ENCODE data around the gene IFIT1B. TPM values are rescaled to one million over a fixed set of nuclear protein-coding genes. Genes with fewer than 3 reads are reported as not detected.

Gene IFIT1B
- total RNA-seq, 3 donors from 2014 or later (not counting 1 experiment from before 2014, with no cell fraction given): not detected

DNA sequence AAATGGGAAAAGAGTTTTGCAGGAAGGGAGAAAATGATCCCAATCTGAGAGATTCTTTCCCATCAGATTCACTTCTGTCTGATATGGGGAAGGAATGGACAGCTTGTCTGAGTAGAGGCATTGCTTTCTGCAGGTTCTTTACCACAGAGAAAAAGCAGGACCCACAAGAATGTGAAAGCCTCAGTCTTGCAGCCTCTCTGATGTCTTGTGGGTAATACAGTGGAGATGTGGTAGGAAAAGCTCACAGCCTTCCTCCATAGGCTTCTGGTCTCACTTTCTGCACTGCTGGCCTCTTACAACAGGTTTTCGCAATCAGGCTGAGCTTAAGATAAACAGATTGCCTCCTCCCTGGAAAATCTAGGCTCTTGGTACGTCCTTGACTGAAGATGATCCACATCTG lies 15.1 kb downstream of the IFIT1B start:
- Mint-ChIP-seq H3K9me3 (no peaks in the 10 kb centered on the region), H3K27ac (peak overlapping the region; percentile 89 to 93), H3K4me1 (peaks cover 21 to 22% of the 10 kb centered on the region in 2 donors), H3K4me3 (peak overlapping the region; percentile 96), H3K36me3 (no peaks in the 10 kb centered on the region), H3K27me3 (ENCODE audit: low read depth in 2 of 2) (no peaks in the 10 kb centered on the region)
- Histone ChIP-seq H3K27ac (ENCODE audit: low read length) (peak overlapping the region; percentile 73), H3K36me3 (ENCODE audit: control insufficient read depth, insufficient read depth, low read length) (no peaks in the 10 kb centered on the region), H3K4me1 (ENCODE audit: control insufficient read depth, insufficient read depth, low read length) (peaks cover 8% of the 10 kb centered on the region), H3K27me3 (ENCODE audit: control insufficient read depth, insufficient read depth, low read length) (no peaks in the 10 kb centered on the region), H3K9me3 (ENCODE audit: control insufficient read depth, insufficient read depth, low read length) (no peaks in the 10 kb centered on the region), H3K4me3 (ENCODE audit: low read length) (peak overlapping the region; percentile 56)
- peak in 1 of 2 donors; percentile 39 for DNase-seq
- peak in 2 of 3 donors; percentile 39 to 52 for ATAC-seq
- 52% methylated on average over 2 of the region's 2 CpGs for WGBS (ENCODE audit: insufficient coverage)
- TF ChIP-seq, protein P1, sequence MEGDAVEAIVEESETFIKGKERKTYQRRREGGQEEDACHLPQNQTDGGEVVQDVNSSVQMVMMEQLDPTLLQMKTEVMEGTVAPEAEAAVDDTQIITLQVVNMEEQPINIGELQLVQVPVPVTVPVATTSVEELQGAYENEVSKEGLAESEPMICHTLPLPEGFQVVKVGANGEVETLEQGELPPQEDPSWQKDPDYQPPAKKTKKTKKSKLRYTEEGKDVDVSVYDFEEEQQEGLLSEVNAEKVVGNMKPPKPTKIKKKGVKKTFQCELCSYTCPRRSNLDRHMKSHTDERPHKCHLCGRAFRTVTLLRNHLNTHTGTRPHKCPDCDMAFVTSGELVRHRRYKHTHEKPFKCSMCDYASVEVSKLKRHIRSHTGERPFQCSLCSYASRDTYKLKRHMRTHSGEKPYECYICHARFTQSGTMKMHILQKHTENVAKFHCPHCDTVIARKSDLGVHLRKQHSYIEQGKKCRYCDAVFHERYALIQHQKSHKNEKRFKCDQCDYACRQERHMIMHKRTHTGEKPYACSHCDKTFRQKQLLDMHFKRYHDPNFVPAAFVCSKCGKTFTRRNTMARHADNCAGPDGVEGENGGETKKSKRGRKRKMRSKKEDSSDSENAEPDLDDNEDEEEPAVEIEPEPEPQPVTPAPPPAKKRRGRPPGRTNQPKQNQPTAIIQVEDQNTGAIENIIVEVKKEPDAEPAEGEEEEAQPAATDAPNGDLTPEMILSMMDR (IDR thresholded peaks at IDR 0.05): no peak
- intact Hi-C loops (cut with micrococcal nuclease): loop anchor here (1.0 kb wide), 2 partner anchors 21 to 26 kb away; partner anchors contain the start of gene IFIT5

DNA sequence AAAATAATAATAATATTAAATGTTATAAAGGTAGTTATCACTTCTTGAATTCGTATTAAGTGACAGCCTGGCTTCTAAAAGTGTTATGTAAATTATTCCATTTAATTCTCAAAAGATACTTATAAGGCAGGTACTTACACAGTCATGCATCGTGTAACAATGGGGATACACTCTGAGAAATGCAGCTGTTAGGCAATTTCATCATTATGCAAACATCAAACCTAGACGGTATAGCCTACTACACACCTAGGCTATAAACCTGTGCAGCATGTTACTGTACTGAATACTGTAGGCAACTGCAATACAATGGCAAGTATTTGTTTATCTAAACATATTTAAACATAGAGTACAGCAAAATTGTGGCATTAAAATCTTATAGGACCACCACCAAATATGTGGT lies 16.0 kb downstream of the IFIT1B start:
- no peak overlapping the region for H3K4me3 Mint-ChIP-seq
- ATAC-seq (no peak), DNase-seq (no peak)
- H3K4me1 Mint-ChIP-seq: peaks cover 21 to 22% of the 10 kb centered on the region in 2 donors
- Histone ChIP-seq H3K27me3 (ENCODE audit: control insufficient read depth, insufficient read depth, low read length) (no peaks in the 10 kb centered on the region), H3K9me3 (ENCODE audit: control insufficient read depth, insufficient read depth, low read length) (no peaks in the 10 kb centered on the region), H3K36me3 (ENCODE audit: control insufficient read depth, insufficient read depth, low read length) (no peaks in the 10 kb centered on the region), H3K4me3 (ENCODE audit: low read length) (no peak overlapping the region), H3K4me1 (ENCODE audit: control insufficient read depth, insufficient read depth, low read length) (peaks cover 8% of the 10 kb centered on the region), H3K27ac (ENCODE audit: low read length) (no peak overlapping the region)
- TF ChIP-seq, protein P1 (IDR thresholded peaks at IDR 0.05): no peak
- H3K9me3 Mint-ChIP-seq: no peaks in the 10 kb centered on the region
- no peak overlapping the region for H3K27ac Mint-ChIP-seq
- no peaks in the 10 kb centered on the region for H3K27me3 Mint-ChIP-seq (ENCODE audit: low read depth in 2 of 2)
- intact Hi-C loops (cut with micrococcal nuclease): no loop called here
- 75% methylated on average over 2 of the region's 3 CpGs for WGBS (ENCODE audit: insufficient coverage)
- no peaks in the 10 kb centered on the region for H3K36me3 Mint-ChIP-seq

DNA sequence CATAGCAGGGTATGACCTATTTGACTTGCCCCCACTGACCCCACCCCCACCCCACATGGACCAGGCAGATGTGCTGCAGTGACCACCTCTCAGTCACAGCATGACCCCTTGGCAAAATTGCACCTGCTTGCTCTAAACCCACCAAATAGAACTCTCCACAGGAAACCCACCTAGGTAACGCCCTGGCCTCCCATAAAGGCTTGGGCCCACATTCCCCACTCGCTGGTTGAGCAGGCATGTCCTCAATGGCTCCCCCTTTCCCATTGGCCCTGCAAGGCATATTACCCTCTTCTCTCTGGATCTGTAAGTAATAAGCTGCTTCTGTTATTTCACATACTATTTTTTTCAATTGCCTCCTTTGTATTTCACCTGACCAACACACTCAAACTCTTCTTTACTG lies 17.3 kb downstream of the IFIT1B start:
- no peak for ATAC-seq
- Mint-ChIP-seq H3K27me3 (ENCODE audit: low read depth in 2 of 2) (no peaks in the 10 kb centered on the region), H3K9me3 (no peaks in the 10 kb centered on the region), H3K4me1 (peaks cover 21 to 22% of the 10 kb centered on the region in 2 donors), H3K4me3 (no peak overlapping the region), H3K36me3 (no peaks in the 10 kb centered on the region), H3K27ac (peak overlapping the region in 1 of 2 donors; percentile 54)
- no peaks in the 10 kb centered on the region for H3K9me3 ChIP-seq (ENCODE audit: control insufficient read depth, insufficient read depth, low read length)
- H3K36me3 ChIP-seq (ENCODE audit: control insufficient read depth, insufficient read depth, low read length): no peaks in the 10 kb centered on the region
- TF ChIP-seq, protein P1 (IDR thresholded peaks at IDR 0.05): no peak
- no peaks in the 10 kb centered on the region for H3K27me3 ChIP-seq (ENCODE audit: control insufficient read depth, insufficient read depth, low read length)
- WGBS (ENCODE audit: insufficient coverage): 97% methylated on average over 2 of the region's 2 CpGs
- H3K27ac ChIP-seq (ENCODE audit: low read length): no peak overlapping the region
- no peak for DNase-seq
- H3K4me1 ChIP-seq (ENCODE audit: control insufficient read depth, insufficient read depth, low read length): peaks cover 8% of the 10 kb centered on the region
- intact Hi-C loops (cut with micrococcal nuclease): no loop called here
- no peak overlapping the region for H3K4me3 ChIP-seq (ENCODE audit: low read length)
